ENCODE measurements around the gene BNIPL. TPM values are rescaled to one million over a fixed set of nuclear protein-coding genes. Genes with fewer than 3 reads are reported as not detected.

BNIPL gene
- total RNA-seq, 2 experiments from 2014 or later = 0.30 to 0.42 TPM

GRCh38 chr1:151008244-151009205 lies 27.9 kb upstream of the BNIPL start, which contains the start of gene PRUNE1:
Gene PRUNE1, plus strand, starts transcription at chr1:151008449. Its CDS starts 184 bp downstream, at chr1:151008633.
- TF ChIP-seq CTCF (IDR thresholded peaks at IDR 0.05) = no peak
- ChIA-PET CTCF (interaction anchor here (0.6 to 0.9 kb wide), 3 partner anchors 16 to 731 kb away, joined by 3 to 4 read pairs (median 3); no protein-coding TSS in a partner anchor), POLR2A (interaction anchor here (0.6 to 1.9 kb wide), 7 partner anchors 16 to 645 kb away, joined by 3 to 5 read pairs (median 3); partner anchors contain the start of genes CDC42SE1, GABPB2 and RPRD2)
- H3K27ac Mint-ChIP-seq = peak within 1 kb of the TSS; percentile 98
- ATAC-seq (ENCODE audit: poor library complexity) (peak; percentile 85), DNase-seq (peak; percentile 92 to 100 (median 96))
- peak within 1 kb of the TSS; percentile 82 for H3K4me3 ChIP-seq (ENCODE audit: low read length)
- H3K4me3 Mint-ChIP-seq = peak within 1 kb of the TSS; percentile 93
- peaks cover 86% of the 10 kb centered on the region for H3K4me1 Mint-ChIP-seq (ENCODE audit: low read depth)
- H3K27me3 Mint-ChIP-seq = no peaks in the 10 kb centered on the region
- peak within 1 kb of the TSS; percentile 87 to 98 for H3K27ac ChIP-seq (ENCODE audit: low read depth in 1 of 2, low read length in 2 of 2)
- no peaks in the 10 kb centered on the region for H3K27me3 ChIP-seq (ENCODE audit: control insufficient read depth in 1 of 2, insufficient read depth in 2 of 2, low read length in 2 of 2)
- H3K9me3 ChIP-seq (ENCODE audit: control insufficient read depth in 1 of 2, insufficient read depth in 1 of 2, low read length in 2 of 2) = no peaks in the 10 kb centered on the region
- H3K36me3 Mint-ChIP-seq (ENCODE audit: low read depth) = peaks cover 43% of the 10 kb centered on the region
- no peaks in the 10 kb centered on the region for H3K9me3 Mint-ChIP-seq
- peaks cover 14% of the 10 kb centered on the region for H3K36me3 ChIP-seq (ENCODE audit: insufficient read depth, low read length)
- H3K4me1 ChIP-seq (ENCODE audit: insufficient read depth, low read length) = peaks cover 83% of the 10 kb centered on the region
- intact Hi-C loops (cut with DNase I, micrococcal nuclease) = loop anchor here (1.0 to 5.0 kb wide), 5 partner anchors 29 to 646 kb away; partner anchors contain the start of genes ARNT (in 1 of the 2), RPRD2 (in 1 of the 2) and TNFAIP8L2 (in 1 of the 2)

GRCh38 chr1:151009206-151009587 lies 27.2 kb upstream of the BNIPL start:
- Mint-ChIP-seq H3K9me3 (no peaks in the 10 kb centered on the region), H3K36me3 (ENCODE audit: low read depth) (peaks cover 46% of the 10 kb centered on the region), H3K27ac (peak overlapping the region; percentile 98), H3K27me3 (no peaks in the 10 kb centered on the region), H3K4me3 (peak overlapping the region; percentile 93), H3K4me1 (ENCODE audit: low read depth) (peaks cover 84% of the 10 kb centered on the region)
- DNase-seq = no peak
- CTCF ChIA-PET = interaction anchor here (0.6 to 1.4 kb wide), 4 partner anchors 15 to 732 kb away, joined by 3 to 5 read pairs (median 4); partner anchors contain the start of gene GABPB2
- H3K4me1 ChIP-seq (ENCODE audit: insufficient read depth, low read length) = peaks cover 79% of the 10 kb centered on the region
- no peak for ATAC-seq (ENCODE audit: poor library complexity)
- H3K9me3 ChIP-seq (ENCODE audit: control insufficient read depth in 1 of 2, insufficient read depth in 1 of 2, low read length in 2 of 2) = no peaks in the 10 kb centered on the region
- no peaks in the 10 kb centered on the region for H3K27me3 ChIP-seq (ENCODE audit: control insufficient read depth in 1 of 2, insufficient read depth in 2 of 2, low read length in 2 of 2)
- H3K36me3 ChIP-seq (ENCODE audit: insufficient read depth, low read length) = peaks cover 16% of the 10 kb centered on the region
- peak overlapping the region in 1 of 2 donors; percentile 98 for H3K27ac ChIP-seq (ENCODE audit: low read depth in 1 of 2, low read length in 2 of 2)
- intact Hi-C loops (cut with DNase I, micrococcal nuclease) = loop anchor here (2.0 to 5.0 kb wide), 4 partner anchors 48 to 647 kb away; partner anchors contain the start of genes ARNT (in 1 of the 2), RPRD2 (in 1 of the 2) and TNFAIP8L2 (in 1 of the 2)
- POLR2A ChIA-PET = interaction anchor here (1.1 to 1.9 kb wide), 4 partner anchors 42 to 645 kb away, joined by 3 to 5 read pairs (median 4); partner anchors contain the start of genes GABPB2 and RPRD2
- no peak for TF ChIP-seq CTCF (IDR thresholded peaks at IDR 0.05)
- peak overlapping the region; percentile 82 for H3K4me3 ChIP-seq (ENCODE audit: low read length)

GRCh38 chr1:151009674-151010345 lies 26.6 kb upstream of the BNIPL start:
- no peak overlapping the region for H3K4me3 ChIP-seq (ENCODE audit: low read length)
- no peak for TF ChIP-seq CTCF (IDR thresholded peaks at IDR 0.05)
- Mint-ChIP-seq H3K27ac (peak overlapping the region; percentile 98), H3K4me3 (peak overlapping the region; percentile 93), H3K36me3 (ENCODE audit: low read depth) (peaks cover 52% of the 10 kb centered on the region), H3K9me3 (no peaks in the 10 kb centered on the region), H3K27me3 (no peaks in the 10 kb centered on the region), H3K4me1 (ENCODE audit: low read depth) (peaks cover 85% of the 10 kb centered on the region)
- POLR2A ChIA-PET = interaction anchor here (1.9 kb wide), 1 partner anchor 41 kb away, joined by 5 read pairs; no protein-coding TSS in a partner anchor
- ATAC-seq (ENCODE audit: poor library complexity) = no peak
- DNase-seq = no peak
- no peaks in the 10 kb centered on the region for H3K9me3 ChIP-seq (ENCODE audit: control insufficient read depth in 1 of 2, insufficient read depth in 1 of 2, low read length in 2 of 2)
- H3K27me3 ChIP-seq (ENCODE audit: control insufficient read depth in 1 of 2, insufficient read depth in 2 of 2, low read length in 2 of 2) = no peaks in the 10 kb centered on the region
- intact Hi-C loops (cut with DNase I, micrococcal nuclease) = loop anchor here (2.0 to 10.0 kb wide), 5 partner anchors 47 to 648 kb away; partner anchors contain the start of genes ARNT (in 1 of the 2), PSMD4 (in 1 of the 2), RPRD2 (in 1 of the 2) and TNFAIP8L2 (in 1 of the 2)
- H3K36me3 ChIP-seq (ENCODE audit: insufficient read depth, low read length) = peaks cover 19% of the 10 kb centered on the region
- CTCF ChIA-PET = interaction anchor here (0.8 to 2.0 kb wide), 4 partner anchors 14 to 388 kb away, joined by 3 to 14 read pairs (median 4); partner anchors contain the start of gene GABPB2
- no peak overlapping the region for H3K27ac ChIP-seq (ENCODE audit: low read depth in 1 of 2, low read length in 2 of 2)
- peaks cover 73% of the 10 kb centered on the region for H3K4me1 ChIP-seq (ENCODE audit: insufficient read depth, low read length)

Measured in CD4-positive, alpha-beta T cell (primary cell).